DND-41 (cell line): ENCODE measurements around the gene ING1.
"Not testable (repeated sequence)": the region's sequence is repeated elsewhere in the genome, so short reads cannot be mapped to it uniquely, and the experiment has no call there.

ENCODE experiments used
- ATAC-seq: fragments of 200-7000 bp; cut with Tn5 transposase; 3 replicates; pipeline ENCODE4 v1.9.1; 2021; ENCODE audit warnings: low read depth; ENCODE audit not compliant: insufficient read depth
- DNase-seq: peaks from one replicate; pipeline ENCODE4 v3.0.0-alpha.2; 2020
- H2AFZ ChIP-seq: 2 replicates; pipeline ENCODE4 v1.6.0; 2012; ENCODE audit warnings: low read depth, low read length
- H3K27ac ChIP-seq: 2 replicates; pipeline ENCODE4 v1.5.1; 2012; ENCODE audit warnings: low read length, inconsistent platforms
- H3K27me3 ChIP-seq: fragments of 200-600 bp; sonication (generic); 2 replicates; pipeline ENCODE4 v1.6.0; 2012; ENCODE audit warnings: low read length, mild to moderate bottlenecking, inconsistent platforms; ENCODE audit not compliant: insufficient read depth, poor library complexity
- H3K36me3 ChIP-seq: 2 replicates; pipeline ENCODE4 v1.5.1; 2012; ENCODE audit warnings: low read length, inconsistent platforms; ENCODE audit not compliant: insufficient read depth
- H3K4me1 ChIP-seq: 2 replicates; pipeline ENCODE4 v1.5.1; 2012; ENCODE audit warnings: mild to moderate bottlenecking, low read length; ENCODE audit not compliant: insufficient read depth
- H3K4me2 ChIP-seq: 2 replicates; pipeline ENCODE4 v1.6.0; 2012; ENCODE audit warnings: mild to moderate bottlenecking, moderate library complexity, low read length, inconsistent platforms; ENCODE audit not compliant: insufficient read depth
- H3K4me3 ChIP-seq, 2 experiments: fragments of 200-600 bp in 1 of 2; shearing (Covaris generic) in 1 of 2; 2 replicates each; pipeline ENCODE4 v1.5.1; 2012 to 2016; ENCODE audit warnings: inconsistent platforms in 2 of 2, low read length in 2 of 2, mild to moderate bottlenecking in 2 of 2, low read depth in 1 of 2, moderate library complexity in 1 of 2
- H3K79me2 ChIP-seq: 2 replicates; pipeline ENCODE4 v1.6.0; 2012; ENCODE audit warnings: low read length, inconsistent platforms; ENCODE audit not compliant: insufficient read depth
- H3K9ac ChIP-seq: 2 replicates; pipeline ENCODE4 v1.6.0; 2012; ENCODE audit warnings: low read depth, mild to moderate bottlenecking, inconsistent platforms, low read length, moderate library complexity
- H3K9me3 ChIP-seq: 2 replicates; pipeline ENCODE4 v1.5.1; 2012; ENCODE audit warnings: low read length, moderate library complexity, mild to moderate bottlenecking, inconsistent platforms; ENCODE audit not compliant: insufficient read depth, severe bottlenecking
- H4K20me1 ChIP-seq: 2 replicates; pipeline ENCODE4 v1.6.0; 2012; ENCODE audit warnings: low read length; ENCODE audit not compliant: insufficient read depth
- EZH2 ChIP-seq: IDR thresholded peaks from 3 replicates; pipeline ENCODE4 v1.6.1; 2012; ENCODE audit warnings: borderline replicate concordance, low read depth, mild to moderate bottlenecking, moderate library complexity, low read length, inconsistent platforms; ENCODE audit not compliant: severe bottlenecking
- TF ChIP-seq, protein P1 (sequence below): IDR thresholded peaks from 2 replicates; pipeline ENCODE4 v1.5.1; 2012; ENCODE audit warnings: borderline replicate concordance, low read length, moderate library complexity, mild to moderate bottlenecking; ENCODE audit not compliant: poor library complexity, severe bottlenecking; ENCODE audit errors: extremely low read depth

The ING1 gene

DNA sequence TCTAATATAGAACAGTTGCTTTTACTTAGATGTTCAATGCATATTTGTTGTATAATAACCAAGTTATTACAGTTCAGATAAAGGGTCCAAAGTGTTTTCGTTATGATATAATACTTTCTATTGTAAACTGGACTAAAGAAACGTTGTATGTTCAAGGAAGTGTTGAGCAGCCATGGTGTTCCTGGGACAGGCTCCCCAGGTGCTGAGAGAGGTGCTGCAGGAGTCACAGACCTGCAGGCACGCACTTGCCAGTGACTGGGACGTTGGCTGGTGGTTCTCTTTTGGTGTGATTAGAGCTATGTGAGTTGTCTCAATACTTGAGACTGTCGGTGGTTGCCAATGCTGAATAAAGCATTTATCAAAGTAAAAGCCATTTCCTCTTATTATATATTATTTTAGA is 9.5 kb downstream of the ING1 start:
- DNase-seq, result no peak
- H3K27me3 ChIP-seq, result no peaks in the 10 kb centered on the region
- no peak overlapping the region for H3K4me3 ChIP-seq
- H3K36me3 ChIP-seq, result peaks cover 39% of the 10 kb centered on the region
- no peak overlapping the region for H3K27ac ChIP-seq
- H3K9ac ChIP-seq, result no peak overlapping the region
- no peak for TF ChIP-seq EZH2
- TF ChIP-seq, protein P1, sequence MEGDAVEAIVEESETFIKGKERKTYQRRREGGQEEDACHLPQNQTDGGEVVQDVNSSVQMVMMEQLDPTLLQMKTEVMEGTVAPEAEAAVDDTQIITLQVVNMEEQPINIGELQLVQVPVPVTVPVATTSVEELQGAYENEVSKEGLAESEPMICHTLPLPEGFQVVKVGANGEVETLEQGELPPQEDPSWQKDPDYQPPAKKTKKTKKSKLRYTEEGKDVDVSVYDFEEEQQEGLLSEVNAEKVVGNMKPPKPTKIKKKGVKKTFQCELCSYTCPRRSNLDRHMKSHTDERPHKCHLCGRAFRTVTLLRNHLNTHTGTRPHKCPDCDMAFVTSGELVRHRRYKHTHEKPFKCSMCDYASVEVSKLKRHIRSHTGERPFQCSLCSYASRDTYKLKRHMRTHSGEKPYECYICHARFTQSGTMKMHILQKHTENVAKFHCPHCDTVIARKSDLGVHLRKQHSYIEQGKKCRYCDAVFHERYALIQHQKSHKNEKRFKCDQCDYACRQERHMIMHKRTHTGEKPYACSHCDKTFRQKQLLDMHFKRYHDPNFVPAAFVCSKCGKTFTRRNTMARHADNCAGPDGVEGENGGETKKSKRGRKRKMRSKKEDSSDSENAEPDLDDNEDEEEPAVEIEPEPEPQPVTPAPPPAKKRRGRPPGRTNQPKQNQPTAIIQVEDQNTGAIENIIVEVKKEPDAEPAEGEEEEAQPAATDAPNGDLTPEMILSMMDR, result no peak
- no peak for ATAC-seq
- H2AFZ ChIP-seq, result no peak overlapping the region
- peaks cover 41% of the 10 kb centered on the region for H4K20me1 ChIP-seq
- H3K79me2 ChIP-seq, result peaks cover 43% of the 10 kb centered on the region
- H3K4me1 ChIP-seq, result peaks cover 4% of the 10 kb centered on the region; the same call in 1 of the 2 replicates
- no peaks in the 10 kb centered on the region for H3K9me3 ChIP-seq
- H3K4me2 ChIP-seq, result no peak overlapping the region

DNA sequence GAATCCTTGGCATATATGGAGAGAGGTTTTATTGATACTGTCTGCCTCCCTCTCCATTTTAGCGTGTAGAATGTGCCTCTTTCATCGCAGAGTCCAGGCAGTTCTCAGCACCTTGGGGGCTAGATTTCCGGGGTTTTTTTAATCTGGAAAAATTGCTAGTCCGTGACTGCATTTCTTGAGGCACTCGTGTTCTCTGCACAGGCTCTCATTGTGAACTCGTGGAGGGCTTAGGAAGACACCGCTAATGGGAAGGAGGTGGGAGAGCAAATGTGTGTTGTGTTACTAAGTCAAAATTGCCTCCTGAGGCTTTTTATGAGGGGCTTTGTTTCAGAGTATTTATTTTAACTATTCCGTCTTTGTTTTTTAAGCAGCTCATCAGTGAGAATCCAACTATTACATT is 10.1 kb downstream of the ING1 start:
- TF ChIP-seq, protein P1, result no peak
- TF ChIP-seq EZH2, result no peak
- peaks cover 37% of the 10 kb centered on the region for H3K79me2 ChIP-seq
- H3K27me3 ChIP-seq, result no peaks in the 10 kb centered on the region

DNA sequence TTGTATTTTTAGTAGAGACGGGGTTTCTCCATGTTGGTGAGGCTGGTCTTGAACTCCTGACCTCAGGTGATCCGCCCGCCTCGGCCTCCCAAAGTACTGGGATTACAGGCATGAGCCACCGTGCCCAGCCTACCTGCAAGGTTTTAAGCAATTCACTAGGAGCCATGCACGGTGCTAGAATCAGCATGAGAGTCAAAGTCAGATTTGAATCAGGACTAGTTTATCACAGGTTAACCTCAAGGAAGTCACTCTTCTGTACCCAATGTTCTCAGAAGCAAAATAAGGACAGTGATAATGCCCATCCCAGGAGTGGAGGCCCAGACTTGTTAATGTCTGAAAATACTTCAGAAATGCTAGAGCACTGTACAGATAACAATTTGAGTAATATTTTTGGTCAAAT is 12.7 kb downstream of the ING1 start:
- H3K4me2 ChIP-seq, H3K4me1 ChIP-seq: not testable (repeated sequence)
- peaks cover 16% of the 10 kb centered on the region; the same call in 1 of the 2 replicates for H4K20me1 ChIP-seq

More for the DNA sequence above, 10.1 kb downstream of the ING1 start:
- Histone ChIP-seq H4K20me1 (peaks cover 36% of the 10 kb centered on the region), H3K27ac (no peak overlapping the region), H2AFZ (no peak overlapping the region), H3K4me2 (no peak overlapping the region), H3K4me3 (no peak overlapping the region), H3K9me3 (no peaks in the 10 kb centered on the region), H3K9ac (no peak overlapping the region), H3K36me3 (peaks cover 39% of the 10 kb centered on the region), H3K4me1 (no peaks in the 10 kb centered on the region)
- ATAC-seq (no peak), DNase-seq (no peak)

DNA sequence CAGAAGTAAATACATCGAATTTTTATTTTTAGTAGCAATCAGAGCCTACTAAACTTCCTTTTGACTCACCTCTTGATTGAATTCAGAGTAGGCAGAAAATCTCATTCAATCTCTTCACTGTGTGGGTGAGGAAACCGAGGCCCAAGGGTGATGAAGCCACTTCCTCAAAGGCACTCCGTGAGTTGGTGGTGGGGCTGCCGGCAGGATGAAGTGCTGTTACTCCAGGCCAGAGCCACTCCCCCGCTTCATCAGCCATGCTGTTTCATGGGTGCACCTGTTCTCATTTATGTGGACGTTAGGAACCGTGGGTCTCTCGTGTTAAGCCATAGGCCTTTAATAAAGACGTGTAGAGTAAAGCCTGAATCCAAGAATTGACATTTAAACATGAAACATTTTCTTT is 13.2 kb downstream of the ING1 start:
- Histone ChIP-seq H2AFZ (no peak overlapping the region), H3K9ac (no peak overlapping the region), H3K4me2 (no peak overlapping the region), H3K9me3 (no peaks in the 10 kb centered on the region), H3K4me3 (no peak overlapping the region), H3K27me3 (no peaks in the 10 kb centered on the region), H3K79me2 (peaks cover 11% of the 10 kb centered on the region), H3K4me1 (no peaks in the 10 kb centered on the region), H3K27ac (no peak overlapping the region), H4K20me1 (peaks cover 16% of the 10 kb centered on the region; the same call in 1 of the 2 replicates), H3K36me3 (peaks cover 13% of the 10 kb centered on the region; the same call in 1 of the 2 replicates)
- no peak for ATAC-seq
- no peak for DNase-seq
- TF ChIP-seq EZH2, result no peak
- TF ChIP-seq, protein P1, result no peak

More for the DNA sequence above, 12.7 kb downstream of the ING1 start:
- not testable (repeated sequence) for H3K27me3 ChIP-seq, ATAC-seq, H3K9me3 ChIP-seq, H3K27ac ChIP-seq, DNase-seq, H3K4me3 ChIP-seq, H2AFZ ChIP-seq, H3K9ac ChIP-seq
- Histone ChIP-seq H3K36me3 (peaks cover 17% of the 10 kb centered on the region; the same call in 1 of the 2 replicates), H3K79me2 (peaks cover 12% of the 10 kb centered on the region)
